ENCODE measurements around the gene AFAP1.

Gene AFAP1

GRCh38 chr4:7892212-7893019 is 47.2 kb downstream of the AFAP1 start:
- Histone ChIP-seq H3K4me3 (ENCODE audit: low read length, poor library complexity, severe bottlenecking) (no peak overlapping the region), H3K9me2 (replicated peaks; ENCODE audit: low read depth, low read length) (no peaks in the 10 kb centered on the region), H3K9me3 (ENCODE audit: insufficient read depth, low read depth, low read length) (peaks cover 12% of the 10 kb centered on the region; the same call in 1 of the 2 replicates), H3K27me3 (ENCODE audit: insufficient read depth, low read length, poor library complexity, severe bottlenecking) (no peaks in the 10 kb centered on the region), H4K20me1 (ENCODE audit: insufficient read depth, low read length, poor library complexity, severe bottlenecking) (no peaks in the 10 kb centered on the region), H3K4me2 (ENCODE audit: low read depth, low read length, poor library complexity, severe bottlenecking) (no peak overlapping the region), H3K9ac (ENCODE audit: low read depth, low read length, poor library complexity, severe bottlenecking) (no peak overlapping the region), H3K79me2 (ENCODE audit: insufficient read depth, low read length) (no peaks in the 10 kb centered on the region), H3K4me1 (ENCODE audit: insufficient read depth, low read length, poor library complexity, severe bottlenecking) (no peaks in the 10 kb centered on the region), H2AFZ (ENCODE audit: low read length) (no peak overlapping the region), H3F3A (ENCODE audit: low read depth) (no peaks in the 10 kb centered on the region), H3K36me3 (ENCODE audit: insufficient read depth, low read length) (no peaks in the 10 kb centered on the region)
- no peak for TF ChIP-seq EZH2phosphoT487 (IDR thresholded peaks at IDR 0.05; ENCODE audit: borderline replicate concordance)

DNA sequence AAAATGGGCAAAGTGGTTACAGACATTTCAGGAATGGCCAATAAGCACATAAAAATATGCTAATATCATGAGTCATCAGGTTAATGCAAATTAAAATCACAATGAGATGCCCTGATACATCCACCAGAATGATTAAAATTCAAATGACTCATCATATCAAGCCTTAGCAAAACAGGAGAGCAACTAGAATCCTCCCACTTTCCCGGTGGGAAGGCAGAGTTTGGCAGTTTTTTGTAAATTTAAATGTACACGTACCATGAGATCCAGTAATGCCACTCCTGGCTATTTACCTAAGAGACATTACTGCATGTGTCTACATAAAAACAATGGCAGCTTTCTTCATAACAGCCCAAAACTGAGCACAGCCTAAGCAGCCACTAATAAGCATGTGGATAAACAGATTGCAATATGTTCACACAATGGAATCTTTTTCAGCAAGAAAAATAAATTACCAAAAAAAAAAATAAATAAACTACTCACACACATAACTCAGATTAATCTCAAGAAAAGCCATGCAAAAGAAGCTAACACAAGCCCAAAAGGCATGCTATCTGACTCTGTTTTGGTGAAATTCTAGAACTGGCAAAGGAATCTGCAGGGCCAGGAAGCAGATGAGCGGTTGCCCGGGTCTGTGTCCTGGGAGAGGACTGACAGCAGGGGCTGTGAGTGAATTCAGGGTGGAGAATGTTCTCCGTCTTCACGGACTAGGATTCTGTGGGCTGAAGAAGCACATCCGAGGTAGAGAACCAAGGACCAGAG is 48.8 kb downstream of the AFAP1 start:
- Histone ChIP-seq H3K27me3 (ENCODE audit: insufficient read depth, low read length, poor library complexity, severe bottlenecking) (no peaks in the 10 kb centered on the region), H3K9me3 (ENCODE audit: insufficient read depth, low read depth, low read length) (peaks cover 4% of the 10 kb centered on the region; the same call in 1 of the 2 replicates), H3K36me3 (ENCODE audit: insufficient read depth, low read length) (no peaks in the 10 kb centered on the region), H3K79me2 (ENCODE audit: insufficient read depth, low read length) (no peaks in the 10 kb centered on the region), H3K4me3 (ENCODE audit: low read length, poor library complexity, severe bottlenecking) (no peak overlapping the region), H3K4me1 (ENCODE audit: insufficient read depth, low read length, poor library complexity, severe bottlenecking) (no peaks in the 10 kb centered on the region), H3K9me2 (replicated peaks; ENCODE audit: low read depth, low read length) (no peaks in the 10 kb centered on the region), H4K20me1 (ENCODE audit: insufficient read depth, low read length, poor library complexity, severe bottlenecking) (no peaks in the 10 kb centered on the region), H3F3A (ENCODE audit: low read depth) (no peaks in the 10 kb centered on the region), H3K9ac (ENCODE audit: low read depth, low read length, poor library complexity, severe bottlenecking) (no peak overlapping the region), H2AFZ (ENCODE audit: low read length) (no peak overlapping the region), H3K4me2 (ENCODE audit: low read depth, low read length, poor library complexity, severe bottlenecking) (no peak overlapping the region)
- no peak for TF ChIP-seq CTCF (conservative IDR thresholded peaks at IDR 0.05; ENCODE audit: low read length)
- TF ChIP-seq EZH2phosphoT487 (IDR thresholded peaks at IDR 0.05; ENCODE audit: borderline replicate concordance), result no peak

GRCh38 chr4:7887436-7887835 is 52.2 kb downstream of the AFAP1 start:
- H3K9me2 ChIP-seq (replicated peaks; ENCODE audit: low read depth, low read length), result no peaks in the 10 kb centered on the region
- H3F3A ChIP-seq (ENCODE audit: low read depth), result no peaks in the 10 kb centered on the region
- no peaks in the 10 kb centered on the region for H3K79me2 ChIP-seq (ENCODE audit: insufficient read depth, low read length)

More at GRCh38 chr4:7887436-7887835, 52.2 kb downstream of the AFAP1 start:
- no peak overlapping the region for H2AFZ ChIP-seq (ENCODE audit: low read length)
- H3K9me3 ChIP-seq (ENCODE audit: insufficient read depth, low read depth, low read length), result peaks cover 4% of the 10 kb centered on the region; the same call in 1 of the 2 replicates
- no peaks in the 10 kb centered on the region for H4K20me1 ChIP-seq (ENCODE audit: insufficient read depth, low read length, poor library complexity, severe bottlenecking)
- H3K36me3 ChIP-seq (ENCODE audit: insufficient read depth, low read length), result no peaks in the 10 kb centered on the region
- H3K9ac ChIP-seq (ENCODE audit: low read depth, low read length, poor library complexity, severe bottlenecking), result no peak overlapping the region
- H3K4me2 ChIP-seq (ENCODE audit: low read depth, low read length, poor library complexity, severe bottlenecking), result no peak overlapping the region
- no peak overlapping the region for H3K4me3 ChIP-seq (ENCODE audit: low read length, poor library complexity, severe bottlenecking)
- H3K27me3 ChIP-seq (ENCODE audit: insufficient read depth, low read length, poor library complexity, severe bottlenecking), result no peaks in the 10 kb centered on the region
- TF ChIP-seq CTCF (conservative IDR thresholded peaks at IDR 0.05; ENCODE audit: low read length) (no peak), EZH2phosphoT487 (IDR thresholded peaks at IDR 0.05; ENCODE audit: borderline replicate concordance) (no peak)
- no peaks in the 10 kb centered on the region for H3K4me1 ChIP-seq (ENCODE audit: insufficient read depth, low read length, poor library complexity, severe bottlenecking)

All from Loucy (cell line).